Measurements from ENCODE around the gene PSMD13. TPM values are rescaled to one million over a fixed set of nuclear protein-coding genes. Genes with fewer than 3 reads are reported as not detected.
A peak's percentile ranks its signal among the peaks of the same experiment; 100 is the strongest.

The PSMD13 gene
- total and polyA plus RNA-seq, 2 of the 4 experiments (the other 2 are of a cell fraction): 177 to 217 TPM

- Histone ChIP-seq H2AK5ac (ENCODE audit: low read depth, low read length) (no peak overlapping the region), H3K4ac (ENCODE audit: low read depth, low read length) (no peak overlapping the region), H3K79me1 (ENCODE audit: low read depth in 1 of 2, low read length in 2 of 2) (no peaks in the 10 kb centered on the region), H3K9me3 (ENCODE audit: control insufficient read depth, insufficient read depth, low read length) (peaks cover 4% of the 10 kb centered on the region), H2AK9ac (replicated peaks; ENCODE audit: low read depth, low read length, poor library complexity) (no peak overlapping the region), H2BK5ac (ENCODE audit: low read depth, low read length, poor library complexity, severe bottlenecking) (no peak overlapping the region), H3K23ac (ENCODE audit: low read depth, low read length) (no peak overlapping the region), H2AFZ (replicated peaks; ENCODE audit: low read length, poor library complexity) (peak overlapping the region; percentile 67), H3K9ac (ENCODE audit: low read depth, low read length) (no peak overlapping the region), H3K9me1 (ENCODE audit: insufficient read depth, low read length) (no peaks in the 10 kb centered on the region), H3K56ac (ENCODE audit: extremely low read depth, insufficient read depth, low read length) (no peak overlapping the region), H4K5ac (ENCODE audit: low read depth, low read length) (no peak overlapping the region), H4K91ac (ENCODE audit: insufficient read depth, low read depth, low read length) (no peak overlapping the region), H3K4me1 (ENCODE audit: control insufficient read depth, insufficient read depth, low read length) (no peaks in the 10 kb centered on the region), H2BK120ac (ENCODE audit: low read depth, low read length) (no peak overlapping the region), H3K18ac (ENCODE audit: low read depth, low read length) (no peak overlapping the region), H2BK20ac (ENCODE audit: low read depth, low read length) (no peak overlapping the region), H3K4me3 (ENCODE audit: insufficient read depth, low read depth, low read length) (no peak overlapping the region), H4K8ac (ENCODE audit: low read depth in 2 of 2, low read length in 2 of 2) (no peak overlapping the region), H3K4me2 (ENCODE audit: low read depth, low read length) (no peak overlapping the region), H3K27me3 (ENCODE audit: control insufficient read depth, insufficient read depth, low read length) (peaks cover 74% of the 10 kb centered on the region), H3K27ac (ENCODE audit: insufficient read depth, low read length) (no peak overlapping the region), H3K36me3 (ENCODE audit: control insufficient read depth, insufficient read depth, low read length) (no peaks in the 10 kb centered on the region), H3K14ac (replicated peaks; ENCODE audit: low read depth, low read length) (no peak overlapping the region), H2BK15ac (ENCODE audit: low read depth, low read length) (no peak overlapping the region), H4K20me1 (ENCODE audit: insufficient read depth, low read length) (no peaks in the 10 kb centered on the region)
- CTCF ChIA-PET: no interaction called here
- intact Hi-C loops (cut with micrococcal nuclease): no loop called here
- POLR2A ChIA-PET (ENCODE audit: unreplicated experiment): no interaction called here
- no TSS peak for BruUV-seq (replicated peaks)
- in situ Hi-C loops (cut with MboI; ENCODE audit: low sequenced_read_pairs): loop anchor here (5.0 kb wide), 1 partner anchor 37 kb away; no protein-coding TSS in a partner anchor
- ATAC-seq (ENCODE audit: low read depth): no peak
- DNase-seq: no peak
- WGBS, 2 experiments (ENCODE audit: extremely low coverage in 2 of 2, insufficient read length in 1 of 2): 11% methylated on average over 47 of the region's 97 CpGs; no CpG with 5 or more reads in 1 of the 2 experiments
- dilution Hi-C loops (cut with HindIII; ENCODE audit: low sequenced_read_pairs, unreplicated experiment): no loop called here
- TF ChIP-seq CHD1 (IDR thresholded peaks at IDR 0.05; ENCODE audit: low read depth, low read length) (no peak), BHLHE40 (IDR thresholded peaks at IDR 0.05; ENCODE audit: low read depth, low read length) (no peak), RFX5 (IDR thresholded peaks at IDR 0.05; ENCODE audit: low read depth, low read length) (no peak), MAZ (IDR thresholded peaks at IDR 0.05; ENCODE audit: borderline replicate concordance, low read depth, low read length) (no peak), ELK1 (IDR thresholded peaks at IDR 0.05; ENCODE audit: borderline replicate concordance, low read depth, low read length) (no peak), SMC3 (IDR thresholded peaks at IDR 0.05; ENCODE audit: low read depth, low read length) (no peak), MXI1 (IDR thresholded peaks at IDR 0.05; ENCODE audit: borderline replicate concordance, low read depth, low read length) (no peak), POLR2A (IDR thresholded peaks at IDR 0.05; ENCODE audit: low read depth, low read length) (no peak), NFE2L2 (IDR thresholded peaks at IDR 0.05; ENCODE audit: low read depth, low read length) (no peak), RCOR1 (IDR thresholded peaks at IDR 0.05; ENCODE audit: insufficient replicate concordance, low read length) (no peak), CEBPB (IDR thresholded peaks at IDR 0.05; ENCODE audit: low read depth, low read length) (no peak), MAFK (IDR thresholded peaks at IDR 0.05; ENCODE audit: low read depth, low read length) (no peak), RAD21 (IDR thresholded peaks at IDR 0.05; ENCODE audit: low read length) (no peak), FOS (IDR thresholded peaks at IDR 0.05; ENCODE audit: low read depth, low read length) (no peak), USF2 (IDR thresholded peaks at IDR 0.05; ENCODE audit: low read depth, low read length) (no peak)
Observed at GRCh38 chr11:279040-279965, 42.5 kb downstream of the PSMD13 start.
